Measurements from ENCODE around the gene ISYNA1. TPM values are rescaled to one million over a fixed set of nuclear protein-coding genes. Genes with fewer than 3 reads are reported as not detected.

Gene ISYNA1
- total and polyA plus RNA-seq, 2 of the 4 experiments (the other 2 are of a cell fraction), result 3.4 to 24.7 TPM

GRCh38 chr19:18406749-18407148 is 31.2 kb downstream of the ISYNA1 start:
- H2AK9ac ChIP-seq (replicated peaks; ENCODE audit: low read depth, low read length, poor library complexity), result no peak overlapping the region
- no peak for ATAC-seq (ENCODE audit: low read depth)
- no peak overlapping the region for H2AK5ac ChIP-seq (ENCODE audit: low read depth, low read length)
- no peaks in the 10 kb centered on the region for H3K9me3 ChIP-seq (ENCODE audit: control insufficient read depth, insufficient read depth, low read length)
- no peak overlapping the region for H3K4me3 ChIP-seq (ENCODE audit: insufficient read depth, low read depth, low read length)
- DNase-seq, result no peak
- dilution Hi-C loops (cut with HindIII; ENCODE audit: low sequenced_read_pairs, unreplicated experiment) (no loop called here), intact Hi-C loops (cut with micrococcal nuclease) (no loop called here), in situ Hi-C loops (cut with MboI; ENCODE audit: low sequenced_read_pairs) (loop anchor here (5.0 to 10.0 kb wide), 2 partner anchors 54 to 132 kb away; partner anchors contain the start of gene IQCN)
- no peaks in the 10 kb centered on the region for H3K36me3 ChIP-seq (ENCODE audit: control insufficient read depth, insufficient read depth, low read length)
- no peaks in the 10 kb centered on the region for H3K79me1 ChIP-seq (ENCODE audit: low read depth in 1 of 2, low read length in 2 of 2)
- H4K5ac ChIP-seq (ENCODE audit: low read depth, low read length), result no peak overlapping the region
- WGBS, 2 experiments (ENCODE audit: extremely low coverage in 2 of 2, insufficient read length in 1 of 2), result 93% methylated on average over 3 of the region's 9 CpGs; no CpG with 5 or more reads in 1 of the 2 experiments
- H3K4me1 ChIP-seq (ENCODE audit: control insufficient read depth, insufficient read depth, low read length), result no peaks in the 10 kb centered on the region
- H3K9ac ChIP-seq (ENCODE audit: low read depth, low read length), result no peak overlapping the region
- no peak overlapping the region for H2BK5ac ChIP-seq (ENCODE audit: low read depth, low read length, poor library complexity, severe bottlenecking)
- no peak overlapping the region for H2BK20ac ChIP-seq (ENCODE audit: low read depth, low read length)
- no peak overlapping the region for H3K18ac ChIP-seq (ENCODE audit: low read depth, low read length)
- CTCF ChIA-PET, result no interaction called here
- H2BK15ac ChIP-seq (ENCODE audit: low read depth, low read length), result no peak overlapping the region
- no peak overlapping the region for H3K4ac ChIP-seq (ENCODE audit: low read depth, low read length)
- BruUV-seq (replicated peaks), result no TSS peak
- no peaks in the 10 kb centered on the region for H3K9me1 ChIP-seq (ENCODE audit: insufficient read depth, low read length)
- H2AFZ ChIP-seq (replicated peaks; ENCODE audit: low read length, poor library complexity), result no peak overlapping the region
- H3K27me3 ChIP-seq (ENCODE audit: control insufficient read depth, insufficient read depth, low read length), result no peaks in the 10 kb centered on the region
- no peak overlapping the region for H4K8ac ChIP-seq (ENCODE audit: low read depth in 2 of 2, low read length in 2 of 2)
- H3K56ac ChIP-seq (ENCODE audit: extremely low read depth, insufficient read depth, low read length), result no peak overlapping the region
- no peaks in the 10 kb centered on the region for H4K20me1 ChIP-seq (ENCODE audit: insufficient read depth, low read length)
- no peak overlapping the region for H3K4me2 ChIP-seq (ENCODE audit: low read depth, low read length)
- no peak overlapping the region for H2BK120ac ChIP-seq (ENCODE audit: low read depth, low read length)
- POLR2A ChIA-PET (ENCODE audit: unreplicated experiment), result no interaction called here
- TF ChIP-seq CTCF (conservative IDR thresholded peaks at IDR 0.05; ENCODE audit: low read depth, low read length), result no peak
- no peak for TF ChIP-seq RAD21 (IDR thresholded peaks at IDR 0.05; ENCODE audit: low read length)
- no peak for TF ChIP-seq POLR2A (IDR thresholded peaks at IDR 0.05; ENCODE audit: low read depth, low read length)
- TF ChIP-seq SMC3 (IDR thresholded peaks at IDR 0.05; ENCODE audit: low read depth, low read length), result no peak
- no peak for TF ChIP-seq NFE2L2 (IDR thresholded peaks at IDR 0.05; ENCODE audit: low read depth, low read length)
- no peak for TF ChIP-seq CHD1 (IDR thresholded peaks at IDR 0.05; ENCODE audit: low read depth, low read length)
- no peak for TF ChIP-seq ELK1 (IDR thresholded peaks at IDR 0.05; ENCODE audit: borderline replicate concordance, low read depth, low read length)
- no peak for TF ChIP-seq FOS (IDR thresholded peaks at IDR 0.05; ENCODE audit: low read depth, low read length)
- TF ChIP-seq BHLHE40 (IDR thresholded peaks at IDR 0.05; ENCODE audit: low read depth, low read length), result no peak
- TF ChIP-seq MXI1 (IDR thresholded peaks at IDR 0.05; ENCODE audit: borderline replicate concordance, low read depth, low read length), result no peak
- TF ChIP-seq MAFK (IDR thresholded peaks at IDR 0.05; ENCODE audit: low read depth, low read length), result no peak
- no peak for TF ChIP-seq MAZ (IDR thresholded peaks at IDR 0.05; ENCODE audit: borderline replicate concordance, low read depth, low read length)
- no peak for TF ChIP-seq USF2 (IDR thresholded peaks at IDR 0.05; ENCODE audit: low read depth, low read length)
- no peak for TF ChIP-seq CEBPB (IDR thresholded peaks at IDR 0.05; ENCODE audit: low read depth, low read length)
- no peak for TF ChIP-seq RCOR1 (IDR thresholded peaks at IDR 0.05; ENCODE audit: insufficient replicate concordance, low read length)
- TF ChIP-seq RFX5 (IDR thresholded peaks at IDR 0.05; ENCODE audit: low read depth, low read length), result no peak
- no peak overlapping the region for H4K91ac ChIP-seq (ENCODE audit: insufficient read depth, low read depth, low read length)
- no peak overlapping the region for H3K27ac ChIP-seq (ENCODE audit: insufficient read depth, low read length)
- no peak overlapping the region for H3K23ac ChIP-seq (ENCODE audit: low read depth, low read length)
- H3K14ac ChIP-seq (replicated peaks; ENCODE audit: low read depth, low read length), result no peak overlapping the region
